Kidney (tissue), 14 donors: ENCODE measurements around the gene TMEM69. TPM values are rescaled to one million over a fixed set of nuclear protein-coding genes. Genes with fewer than 3 reads are reported as not detected.
"Not testable (repeated sequence)": the region's sequence is repeated elsewhere in the genome, so short reads cannot be mapped to it uniquely, and the experiment has no call there.

Experiments
- DNase-seq, 5 donors: peaks; one replicate each; pipeline ENCODE4 v3.0.0-alpha.2; 2013 to 2020
- FAIRE-seq: peaks from 2 replicates; lab custom pipeline; 2012; peaks lifted over from hg19 to GRCh38; lab: Jason Lieb, UNC
- H3K27ac ChIP-seq, 2 donors: one replicate each; pipeline ENCODE4 v1.7.0; 2013; ENCODE audit warnings: low read depth in 2 of 2, low read length in 2 of 2, inconsistent platforms in 1 of 2
- H3K27me3 ChIP-seq: one replicate; pipeline ENCODE4 v1.7.1; 2013; ENCODE audit warnings: low read length, inconsistent platforms; ENCODE audit not compliant: control insufficient read depth, insufficient read depth
- H3K36me3 ChIP-seq, 3 donors: one replicate each; pipeline versions ENCODE4 v1.7.0 to v1.7.1; 2013; ENCODE audit warnings: low read length in 3 of 3, control low read depth in 1 of 3, inconsistent platforms in 1 of 3; ENCODE audit not compliant: insufficient read depth in 3 of 3, control insufficient read depth in 2 of 3
- H3K4me1 ChIP-seq, 3 donors: one replicate each; pipeline versions ENCODE4 v1.7.0 to v1.7.1; 2013; ENCODE audit warnings: low read length in 3 of 3, inconsistent platforms in 1 of 3, low read depth in 1 of 3; ENCODE audit not compliant: control insufficient read depth in 2 of 3, insufficient read depth in 2 of 3
- H3K4me3 ChIP-seq, 3 donors: one replicate each; pipeline versions ENCODE4 v1.7.0 to v1.8.1; 2013; ENCODE audit warnings: low read length in 3 of 3, control low read depth in 1 of 3, inconsistent platforms in 1 of 3
- H3K9ac ChIP-seq, 3 donors: one replicate each; pipeline versions ENCODE4 v1.7.0 to v1.7.1; 2013; ENCODE audit warnings: low read length in 3 of 3, control low read depth in 1 of 3, inconsistent platforms in 1 of 3
- H3K9me3 ChIP-seq, 3 donors: one replicate each; pipeline versions ENCODE4 v1.7.0 to v1.7.1; 2013; ENCODE audit warnings: low read length in 3 of 3, control low read depth in 1 of 3, inconsistent platforms in 1 of 3; ENCODE audit not compliant: control insufficient read depth in 2 of 3, insufficient read depth in 1 of 3
- CTCF ChIP-seq: IDR thresholded peaks from 3 replicates; pipeline ENCODE4 v1.5.1; 2012; ENCODE audit warnings: mild to moderate bottlenecking, moderate library complexity, borderline replicate concordance; ENCODE audit not compliant: insufficient read depth; ENCODE audit errors: extremely low read depth
- intact Hi-C: fragments of 100-400 bp; cut with DNase I; formaldehyde crosslinking; loops from one replicate; pipeline ENCODE4 v1.11.1; 2022
- polyA plus RNA-seq: library from polyadenylated mRNA; stranded (reverse); fragments of 350-450 nt; fragmentation: Illumina TruSeq; extraction: RNeasy Lipid Tissue Mini Kit (QIAGEN cat#74804); gene quantifications from one replicate; pipeline ENCODE4 v1.2.3, GENCODE V29; 2014; ENCODE audit warnings: low read depth, low replicate concordance; ENCODE audit not compliant: insufficient read depth
- total RNA-seq: library from RNA; stranded (reverse); fragmentation: NEBNext Ultra II Directional; extraction: Animal tissue kit (Norgen Biotek cat#: 25700); gene quantifications from one replicate; pipeline ENCODE4 v1.2.1, GENCODE V29; 2021
- donor health status: control.
- donor health status: control.
- donor health status: control.
- donor health status: control.
- donor health status: control.
- donor health status: DM: yes; HTN: yes; CAD: no.
- donor health status: Normal renal cell carcinoma (clear cell type).

Gene TMEM69
- total and polyA plus RNA-seq, 2 donors from 2014 or later, result 21.7 to 23.1 TPM

- no peak overlapping the region for H3K4me3 ChIP-seq
- intact Hi-C loops, result no loop called here
- peaks cover 0 to 7% (median 0%) of the 10 kb centered on the region in 3 donors for H3K36me3 ChIP-seq
- no peaks in the 10 kb centered on the region for H3K4me1 ChIP-seq
- TF ChIP-seq CTCF, result no peak
- H3K9ac ChIP-seq, result no peak overlapping the region
- FAIRE-seq (no peak), DNase-seq (no peak)
- H3K9me3 ChIP-seq, result no peaks in the 10 kb centered on the region
- H3K27me3 ChIP-seq, result no peaks in the 10 kb centered on the region
- H3K27ac ChIP-seq, result no peak overlapping the region
These were observed 16.7 kb downstream of the TMEM69 start for GRCh38 chr1:45704637-45705036.

- Histone ChIP-seq H3K36me3 (peaks cover 3 to 6% (median 3%) of the 10 kb centered on the region in 3 donors), H3K9me3 (no peaks in the 10 kb centered on the region), H3K9ac (no peak overlapping the region), H3K4me3 (no peak overlapping the region), H3K4me1 (no peaks in the 10 kb centered on the region), H3K27me3 (no peaks in the 10 kb centered on the region), H3K27ac (no peak overlapping the region)
- intact Hi-C loops, result no loop called here
- no peak for FAIRE-seq
- no peak for TF ChIP-seq CTCF
- DNase-seq, result no peak
These were observed 25.7 kb downstream of the TMEM69 start for GRCh38 chr1:45713711-45714110.

- H3K27me3 ChIP-seq, result no peaks in the 10 kb centered on the region
- H3K4me3 ChIP-seq, result no peak overlapping the region
- no peak for TF ChIP-seq CTCF
- FAIRE-seq, result no peak
- H3K9me3 ChIP-seq, result no peaks in the 10 kb centered on the region
- no peak for DNase-seq
- intact Hi-C loops, result no loop called here
- no peak overlapping the region for H3K27ac ChIP-seq
- no peak overlapping the region for H3K9ac ChIP-seq
- H3K4me1 ChIP-seq, result no peaks in the 10 kb centered on the region
- H3K36me3 ChIP-seq, result peaks cover 3 to 6% (median 4%) of the 10 kb centered on the region in 3 donors
These were observed 28.7 kb downstream of the TMEM69 start for GRCh38 chr1:45716700-45717099.

- FAIRE-seq, H3K27me3 ChIP-seq, DNase-seq, H3K9ac ChIP-seq, H3K36me3 ChIP-seq, H3K27ac ChIP-seq, H3K9me3 ChIP-seq, H3K4me1 ChIP-seq, intact Hi-C loops, H3K4me3 ChIP-seq: not testable (repeated sequence)
These were observed 29.4 kb downstream of the TMEM69 start for GRCh38 chr1:45717386-45717785.
